ENCODE results near the gene KCNAB3.

The KCNAB3 gene

DNA sequence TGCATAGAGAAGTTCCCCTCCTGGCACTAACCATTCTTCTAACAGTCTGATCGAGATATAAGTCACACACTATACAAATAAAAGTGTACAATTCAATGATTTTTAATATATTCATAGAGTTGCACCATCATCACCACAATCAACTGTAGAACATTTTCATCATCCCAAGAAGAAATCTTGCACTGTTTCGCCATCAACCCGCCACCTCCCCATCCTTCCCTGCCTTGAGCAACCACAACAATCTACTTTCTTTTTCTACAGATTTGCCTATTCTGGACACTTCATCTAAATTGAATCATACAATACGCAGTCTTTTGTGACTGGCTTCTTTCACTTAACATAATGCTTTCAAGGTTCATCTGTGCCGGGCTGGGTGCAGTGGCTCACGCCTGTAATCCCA lies 39.8 kb upstream of the KCNAB3 start:
- no peaks in the 10 kb centered on the region for H3K9me2 ChIP-seq (ENCODE audit: low read depth, low read length)
- H3K4me2 ChIP-seq (ENCODE audit: low read length) = no peak overlapping the region
- no peaks in the 10 kb centered on the region for H3F3A ChIP-seq (ENCODE audit: insufficient read depth, low read length)
- no peak overlapping the region for H2AFZ ChIP-seq (ENCODE audit: low read length)
- H3K36me3 ChIP-seq (ENCODE audit: insufficient read depth, low read length) = no peaks in the 10 kb centered on the region
- H3K27me3 ChIP-seq (ENCODE audit: insufficient read depth, low read length) = no peaks in the 10 kb centered on the region
- TF ChIP-seq CTCF (IDR thresholded peaks at IDR 0.05; ENCODE audit: low read length) (no peak), EZH2 (IDR thresholded peaks at IDR 0.05; ENCODE audit: borderline replicate concordance, low read length) (no peak)
- H3K4me3 ChIP-seq (ENCODE audit: low read depth, low read length, poor library complexity, severe bottlenecking) = no peak overlapping the region
- H4K20me1 ChIP-seq (ENCODE audit: insufficient read depth, low read length) = no peaks in the 10 kb centered on the region
- no peak overlapping the region for H3K27ac ChIP-seq (ENCODE audit: low read depth, low read length, poor library complexity, severe bottlenecking)
- no peak overlapping the region for H3K9ac ChIP-seq (ENCODE audit: low read length)
- H3K9me3 ChIP-seq (ENCODE audit: low read length) = peaks cover 2% of the 10 kb centered on the region; the same call in 1 of the 2 replicates
- no peaks in the 10 kb centered on the region for H3K79me2 ChIP-seq (ENCODE audit: insufficient read depth, low read length)
- no peaks in the 10 kb centered on the region for H3K4me1 ChIP-seq (ENCODE audit: insufficient read depth, low read length, severe bottlenecking)

GRCh38 chr17:7967751-7968150 lies 38.1 kb upstream of the KCNAB3 start:
- Histone ChIP-seq H3K4me2 (ENCODE audit: low read length) (no peak overlapping the region), H3K9ac (ENCODE audit: low read length) (no peak overlapping the region), H3K27me3 (ENCODE audit: insufficient read depth, low read length) (no peaks in the 10 kb centered on the region), H3K4me3 (ENCODE audit: low read depth, low read length, poor library complexity, severe bottlenecking) (no peak overlapping the region), H2AFZ (ENCODE audit: low read length) (no peak overlapping the region), H4K20me1 (ENCODE audit: insufficient read depth, low read length) (no peaks in the 10 kb centered on the region), H3F3A (ENCODE audit: insufficient read depth, low read length) (no peaks in the 10 kb centered on the region), H3K9me2 (ENCODE audit: low read depth, low read length) (no peaks in the 10 kb centered on the region), H3K9me3 (ENCODE audit: low read length) (no peaks in the 10 kb centered on the region), H3K79me2 (ENCODE audit: insufficient read depth, low read length) (no peaks in the 10 kb centered on the region), H3K27ac (ENCODE audit: low read depth, low read length, poor library complexity, severe bottlenecking) (no peak overlapping the region), H3K4me1 (ENCODE audit: insufficient read depth, low read length, severe bottlenecking) (no peaks in the 10 kb centered on the region), H3K36me3 (ENCODE audit: insufficient read depth, low read length) (no peaks in the 10 kb centered on the region; the same call in 1 of the 2 replicates)
- TF ChIP-seq CTCF (IDR thresholded peaks at IDR 0.05; ENCODE audit: low read length) (no peak), EZH2 (IDR thresholded peaks at IDR 0.05; ENCODE audit: borderline replicate concordance, low read length) (no peak)

- Histone ChIP-seq H3K9me2 (ENCODE audit: low read depth, low read length) (no peaks in the 10 kb centered on the region), H3F3A (ENCODE audit: insufficient read depth, low read length) (no peaks in the 10 kb centered on the region), H3K79me2 (ENCODE audit: insufficient read depth, low read length) (no peaks in the 10 kb centered on the region), H3K4me3 (ENCODE audit: low read depth, low read length, poor library complexity, severe bottlenecking) (no peak overlapping the region), H3K27me3 (ENCODE audit: insufficient read depth, low read length) (no peaks in the 10 kb centered on the region), H2AFZ (ENCODE audit: low read length) (no peak overlapping the region), H3K9me3 (ENCODE audit: low read length) (no peaks in the 10 kb centered on the region), H3K4me2 (ENCODE audit: low read length) (no peak overlapping the region), H3K27ac (ENCODE audit: low read depth, low read length, poor library complexity, severe bottlenecking) (no peak overlapping the region), H3K4me1 (ENCODE audit: insufficient read depth, low read length, severe bottlenecking) (no peaks in the 10 kb centered on the region), H3K36me3 (ENCODE audit: insufficient read depth, low read length) (no peaks in the 10 kb centered on the region; the same call in 1 of the 2 replicates), H4K20me1 (ENCODE audit: insufficient read depth, low read length) (no peaks in the 10 kb centered on the region), H3K9ac (ENCODE audit: low read length) (no peak overlapping the region)
- TF ChIP-seq CTCF (IDR thresholded peaks at IDR 0.05; ENCODE audit: low read length) = no peak
Measured at GRCh38 chr17:7961421-7961820, 31.8 kb upstream of the KCNAB3 start.
